Esophagus squamous epithelium (tissue), 5 donors: ENCODE data around the gene MCTP2. TPM values are rescaled to one million over a fixed set of nuclear protein-coding genes. Genes with fewer than 3 reads are reported as not detected.

Experiments used
- DNase-seq: peaks from one replicate; lab custom pipeline; 2025; lab: John Stamatoyannopoulos, UW
- H3K27ac ChIP-seq, 4 donors: fragments of 200-600 bp; sonication (generic); one replicate each; pipeline ENCODE4 v1.5.1; 2016 to 2019; ENCODE audit warnings: mild to moderate bottlenecking in 1 of 4
- H3K27me3 ChIP-seq, 4 donors: fragments of 200-600 bp; sonication (generic); 1 replicate in 3 of 4; 2 replicates in 1 of 4; pipeline versions ENCODE4 v1.5.1 to v1.6.0; 2017 to 2021; ENCODE audit warnings: antibody characterized with exemption in 1 of 4
- H3K36me3 ChIP-seq, 3 donors: fragments of 200-600 bp; sonication (generic); one replicate each; pipeline ENCODE4 v1.5.1; 2016 to 2019
- H3K4me1 ChIP-seq, 3 donors: fragments of 200-600 bp; sonication (generic); one replicate each; pipeline ENCODE4 v1.5.1; 2017 to 2019
- H3K4me3 ChIP-seq, 4 donors: fragments of 200-600 bp; sonication (generic); 1 replicate in 3 of 4; 2 replicates in 1 of 4; pipeline ENCODE4 v1.5.1; 2016 to 2019; ENCODE audit warnings: mild to moderate bottlenecking in 2 of 4, moderate library complexity in 1 of 4
- H3K9me3 ChIP-seq, 3 donors: fragments of 200-600 bp; sonication (generic); one replicate each; pipeline ENCODE4 v1.5.1; 2016 to 2019
- CTCF ChIP-seq, 6 experiments: fragments of 450-650 bp in 4 of 6; fragments of 200-600 bp in 2 of 6; sonication (generic) in 2 of 6; IDR thresholded peaks; one replicate each; pipeline ENCODE4 v1.5.1; 2016 to 2019; ENCODE audit warnings: antibody characterized with exemption in 6 of 6, mild to moderate bottlenecking in 4 of 6, moderate library complexity in 4 of 6
- POLR2A ChIP-seq, 4 donors: fragments of 450-650 bp; IDR thresholded peaks; one replicate each; pipeline ENCODE4 v1.6.1; 2017; ENCODE audit warnings: antibody characterized with exemption in 4 of 4, mild to moderate bottlenecking in 4 of 4, moderate library complexity in 3 of 4
- whole genome bisulfite sequencing, 2 donors: methylation state at CpG; one replicate each; pipeline ENCODE4 v1.1.5; 2018; 5-methylcytosine and 5-hydroxymethylcytosine counted together
- intact Hi-C: fragments of 100-400 bp; cut with DNase I; formaldehyde crosslinking; loops from one replicate; pipeline ENCODE4 v1.15.0; 2022
- total RNA-seq, 4 donors: library from RNA; depleted of rRNA; stranded (reverse); fragments of >200 nt; gene quantifications; one replicate each; pipeline ENCODE4 v1.1.0, GENCODE V29; 2016
- donor health status: DM: yes; HTN: yes; CAD: no.

The MCTP2 gene
- total RNA-seq, 4 donors from 2014 or later, result 11.2 to 29.9 (median 15.6) TPM

- intact Hi-C loops, result no loop called here
- Histone ChIP-seq H3K4me3 (no peak overlapping the region), H3K4me1 (no peaks in the 10 kb centered on the region), H3K9me3 (no peaks in the 10 kb centered on the region), H3K36me3 (peaks cover 0 to 9% (median 0%) of the 10 kb centered on the region in 3 donors), H3K27me3 (no peaks in the 10 kb centered on the region), H3K27ac (no peak overlapping the region)
- TF ChIP-seq POLR2A (IDR thresholded peaks at IDR 0.05) (no peak), CTCF (IDR thresholded peaks at IDR 0.05) (no peak)
- DNase-seq, result no peak
- WGBS, 2 donors, result 89 to 92% methylated on average over 3 of the region's 3 CpGs
Measured at GRCh38 chr15:94439158-94439557, 207.8 kb downstream of the MCTP2 start.

GRCh38 chr15:94441760-94442159, 210.4 kb downstream of the MCTP2 start:
- no peak overlapping the region for H3K27ac ChIP-seq
- no peak for TF ChIP-seq CTCF (IDR thresholded peaks at IDR 0.05)
- no peak for TF ChIP-seq POLR2A (IDR thresholded peaks at IDR 0.05)
- 83 to 85% methylated on average over 3 of the region's 3 CpGs for WGBS, 2 donors

GRCh38 chr15:94442480-94442879, 211.1 kb downstream of the MCTP2 start:
- WGBS, 2 donors, result 70 to 83% methylated on average over 1 of the region's 1 CpG
- TF ChIP-seq CTCF (IDR thresholded peaks at IDR 0.05), result no peak
- TF ChIP-seq POLR2A (IDR thresholded peaks at IDR 0.05), result no peak
- Histone ChIP-seq H3K4me3 (no peak overlapping the region), H3K27ac (no peak overlapping the region), H3K36me3 (peaks cover 0 to 20% (median 0%) of the 10 kb centered on the region in 3 donors), H3K9me3 (no peaks in the 10 kb centered on the region), H3K4me1 (no peaks in the 10 kb centered on the region), H3K27me3 (no peaks in the 10 kb centered on the region)
- DNase-seq, result no peak
- intact Hi-C loops, result no loop called here

More at GRCh38 chr15:94441760-94442159, 210.4 kb downstream of the MCTP2 start:
- H3K27me3 ChIP-seq, result no peaks in the 10 kb centered on the region
- H3K9me3 ChIP-seq, result no peaks in the 10 kb centered on the region
- H3K4me3 ChIP-seq, result no peak overlapping the region
- no peak for DNase-seq
- intact Hi-C loops, result no loop called here
- H3K4me1 ChIP-seq, result no peaks in the 10 kb centered on the region
- H3K36me3 ChIP-seq, result peaks cover 0 to 20% (median 0%) of the 10 kb centered on the region in 3 donors

GRCh38 chr15:94443186-94443585, 211.8 kb downstream of the MCTP2 start:
- no peak for DNase-seq
- Histone ChIP-seq H3K4me1 (no peaks in the 10 kb centered on the region), H3K36me3 (peaks cover 0 to 20% (median 0%) of the 10 kb centered on the region in 3 donors), H3K27me3 (no peaks in the 10 kb centered on the region), H3K9me3 (no peaks in the 10 kb centered on the region), H3K27ac (no peak overlapping the region), H3K4me3 (no peak overlapping the region)
- intact Hi-C loops, result no loop called here
- 93 to 95% methylated on average over 4 to 5 of the region's 5 CpGs for WGBS, 2 donors
- TF ChIP-seq CTCF (IDR thresholded peaks at IDR 0.05) (no peak), POLR2A (IDR thresholded peaks at IDR 0.05) (no peak)

- WGBS, 2 donors, result 73 to 77% methylated on average over 6 to 7 of the region's 7 CpGs
- H3K9me3 ChIP-seq, result no peaks in the 10 kb centered on the region
- no peak for DNase-seq
- H3K27ac ChIP-seq, result no peak overlapping the region
- intact Hi-C loops, result no loop called here
- peaks cover 0 to 13% (median 0%) of the 10 kb centered on the region in 3 donors for H3K36me3 ChIP-seq
- H3K27me3 ChIP-seq, result no peaks in the 10 kb centered on the region
- no peak overlapping the region for H3K4me3 ChIP-seq
- no peak for TF ChIP-seq CTCF (IDR thresholded peaks at IDR 0.05)
- no peak for TF ChIP-seq POLR2A (IDR thresholded peaks at IDR 0.05)
- H3K4me1 ChIP-seq, result no peaks in the 10 kb centered on the region
Measured at GRCh38 chr15:94445566-94446160, 214.3 kb downstream of the MCTP2 start.
